Measurements from ENCODE around the gene CD22.

Gene CD22

DNA sequence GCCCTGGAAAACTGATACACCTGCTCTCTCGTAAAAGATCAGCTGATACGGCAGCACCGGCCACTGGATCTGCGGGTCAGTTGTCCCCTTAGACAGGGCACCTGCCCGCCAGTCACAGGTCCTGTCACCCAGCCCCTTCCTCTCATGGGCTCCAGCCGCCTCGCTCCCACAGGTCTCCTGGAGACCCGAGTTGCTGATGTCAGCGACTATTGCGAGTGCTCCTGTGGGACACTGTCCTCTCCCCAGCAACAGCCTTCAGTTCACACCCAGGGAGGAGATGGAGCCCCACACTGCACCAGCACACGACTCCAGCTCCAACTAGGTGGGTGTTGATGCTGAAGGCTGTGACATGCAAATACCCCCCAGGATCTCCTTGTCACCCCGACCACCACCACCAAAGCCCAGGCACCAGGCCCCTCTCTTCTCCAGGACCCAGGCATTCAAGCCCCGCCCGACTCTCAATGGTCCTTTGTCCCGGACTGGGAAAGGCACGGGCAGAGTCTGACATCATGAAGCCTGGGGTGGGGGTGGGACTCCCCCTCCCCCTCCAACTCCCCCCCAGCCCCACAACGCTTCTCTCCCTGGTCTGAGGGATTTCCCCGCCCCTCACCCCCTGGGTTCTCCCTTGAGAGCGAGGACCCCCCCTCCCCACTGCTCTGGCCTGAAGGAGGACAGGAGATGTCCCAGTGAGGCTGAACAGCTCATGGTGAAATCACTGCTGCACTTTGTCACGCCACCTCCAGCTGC lies 38.4 kb upstream of the CD22 start (continued):
- TF ChIP-seq, protein P1, sequence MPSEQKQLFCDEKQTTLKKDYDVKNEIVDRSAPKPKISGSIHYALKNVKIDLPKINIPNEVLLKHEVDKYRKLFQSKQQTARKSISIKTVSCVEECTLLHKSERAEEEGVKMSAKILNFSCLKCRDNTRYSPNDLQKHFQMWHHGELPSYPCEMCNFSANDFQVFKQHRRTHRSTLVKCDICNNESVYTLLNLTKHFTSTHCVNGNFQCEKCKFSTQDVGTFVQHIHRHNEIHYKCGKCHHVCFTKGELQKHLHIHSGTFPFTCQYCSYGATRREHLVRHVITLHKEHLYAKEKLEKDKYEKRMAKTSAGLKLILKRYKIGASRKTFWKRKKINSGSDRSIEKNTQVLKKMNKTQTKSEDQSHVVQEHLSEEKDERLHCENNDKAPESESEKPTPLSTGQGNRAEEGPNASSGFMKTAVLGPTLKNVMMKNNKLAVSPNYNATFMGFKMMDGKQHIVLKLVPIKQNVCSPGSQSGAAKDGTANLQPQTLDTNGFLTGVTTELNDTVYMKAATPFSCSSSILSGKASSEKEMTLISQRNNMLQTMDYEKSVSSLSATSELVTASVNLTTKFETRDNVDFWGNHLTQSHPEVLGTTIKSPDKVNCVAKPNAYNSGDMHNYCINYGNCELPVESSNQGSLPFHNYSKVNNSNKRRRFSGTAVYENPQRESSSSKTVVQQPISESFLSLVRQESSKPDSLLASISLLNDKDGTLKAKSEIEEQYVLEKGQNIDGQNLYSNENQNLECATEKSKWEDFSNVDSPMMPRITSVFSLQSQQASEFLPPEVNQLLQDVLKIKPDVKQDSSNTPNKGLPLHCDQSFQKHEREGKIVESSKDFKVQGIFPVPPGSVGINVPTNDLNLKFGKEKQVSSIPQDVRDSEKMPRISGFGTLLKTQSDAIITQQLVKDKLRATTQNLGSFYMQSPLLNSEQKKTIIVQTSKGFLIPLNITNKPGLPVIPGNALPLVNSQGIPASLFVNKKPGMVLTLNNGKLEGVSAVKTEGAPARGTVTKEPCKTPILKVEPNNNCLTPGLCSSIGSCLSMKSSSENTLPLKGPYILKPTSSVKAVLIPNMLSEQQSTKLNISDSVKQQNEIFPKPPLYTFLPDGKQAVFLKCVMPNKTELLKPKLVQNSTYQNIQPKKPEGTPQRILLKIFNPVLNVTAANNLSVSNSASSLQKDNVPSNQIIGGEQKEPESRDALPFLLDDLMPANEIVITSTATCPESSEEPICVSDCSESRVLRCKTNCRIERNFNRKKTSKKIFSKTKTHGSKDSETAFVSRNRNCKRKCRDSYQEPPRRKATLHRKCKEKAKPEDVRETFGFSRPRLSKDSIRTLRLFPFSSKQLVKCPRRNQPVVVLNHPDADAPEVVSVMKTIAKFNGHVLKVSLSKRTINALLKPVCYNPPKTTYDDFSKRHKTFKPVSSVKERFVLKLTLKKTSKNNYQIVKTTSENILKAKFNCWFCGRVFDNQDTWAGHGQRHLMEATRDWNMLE (tag by site-specific recombination; conservative IDR thresholded peaks at IDR 0.05; ENCODE audit: low read depth), result no peak
- TF ChIP-seq ZNF341 (tag by site-specific recombination; IDR thresholded peaks at IDR 0.05; ENCODE audit: low read depth), result peak; percentile 79; the same call in 1 of the 2 replicates
- peak; percentile 84 for TF ChIP-seq ZNF600 (tag by site-specific recombination; IDR thresholded peaks at IDR 0.05)
- no peak for TF ChIP-seq ZNF211 (tag by site-specific recombination; IDR thresholded peaks at IDR 0.05; ENCODE audit: low read depth)
- TF ChIP-seq, protein P2, sequence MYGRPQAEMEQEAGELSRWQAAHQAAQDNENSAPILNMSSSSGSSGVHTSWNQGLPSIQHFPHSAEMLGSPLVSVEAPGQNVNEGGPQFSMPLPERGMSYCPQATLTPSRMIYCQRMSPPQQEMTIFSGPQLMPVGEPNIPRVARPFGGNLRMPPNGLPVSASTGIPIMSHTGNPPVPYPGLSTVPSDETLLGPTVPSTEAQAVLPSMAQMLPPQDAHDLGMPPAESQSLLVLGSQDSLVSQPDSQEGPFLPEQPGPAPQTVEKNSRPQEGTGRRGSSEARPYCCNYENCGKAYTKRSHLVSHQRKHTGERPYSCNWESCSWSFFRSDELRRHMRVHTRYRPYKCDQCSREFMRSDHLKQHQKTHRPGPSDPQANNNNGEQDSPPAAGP (tag by site-specific recombination; IDR thresholded peaks at IDR 0.05), result no peak
- no peak for TF ChIP-seq ZNF530 (tag by site-specific recombination; IDR thresholded peaks at IDR 0.05; ENCODE audit: low read depth)
- TF ChIP-seq TRIM28 (IDR thresholded peaks at IDR 0.05; ENCODE audit: borderline replicate concordance, low read length), result no peak
- no peak for TF ChIP-seq TCF7L2 (IDR thresholded peaks at IDR 0.05; ENCODE audit: borderline replicate concordance, low read depth, low read length)
- TF ChIP-seq ZNF768 (tag by site-specific recombination; IDR thresholded peaks at IDR 0.05), result no peak
- TF ChIP-seq, protein P3, sequence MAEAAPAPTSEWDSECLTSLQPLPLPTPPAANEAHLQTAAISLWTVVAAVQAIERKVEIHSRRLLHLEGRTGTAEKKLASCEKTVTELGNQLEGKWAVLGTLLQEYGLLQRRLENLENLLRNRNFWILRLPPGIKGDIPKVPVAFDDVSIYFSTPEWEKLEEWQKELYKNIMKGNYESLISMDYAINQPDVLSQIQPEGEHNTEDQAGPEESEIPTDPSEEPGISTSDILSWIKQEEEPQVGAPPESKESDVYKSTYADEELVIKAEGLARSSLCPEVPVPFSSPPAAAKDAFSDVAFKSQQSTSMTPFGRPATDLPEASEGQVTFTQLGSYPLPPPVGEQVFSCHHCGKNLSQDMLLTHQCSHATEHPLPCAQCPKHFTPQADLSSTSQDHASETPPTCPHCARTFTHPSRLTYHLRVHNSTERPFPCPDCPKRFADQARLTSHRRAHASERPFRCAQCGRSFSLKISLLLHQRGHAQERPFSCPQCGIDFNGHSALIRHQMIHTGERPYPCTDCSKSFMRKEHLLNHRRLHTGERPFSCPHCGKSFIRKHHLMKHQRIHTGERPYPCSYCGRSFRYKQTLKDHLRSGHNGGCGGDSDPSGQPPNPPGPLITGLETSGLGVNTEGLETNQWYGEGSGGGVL (tag by site-specific recombination; IDR thresholded peaks at IDR 0.05), result peak; percentile 63
- no peak for TF ChIP-seq ZNF221 (tag by site-specific recombination; IDR thresholded peaks at IDR 0.05; ENCODE audit: borderline replicate concordance)

DNA sequence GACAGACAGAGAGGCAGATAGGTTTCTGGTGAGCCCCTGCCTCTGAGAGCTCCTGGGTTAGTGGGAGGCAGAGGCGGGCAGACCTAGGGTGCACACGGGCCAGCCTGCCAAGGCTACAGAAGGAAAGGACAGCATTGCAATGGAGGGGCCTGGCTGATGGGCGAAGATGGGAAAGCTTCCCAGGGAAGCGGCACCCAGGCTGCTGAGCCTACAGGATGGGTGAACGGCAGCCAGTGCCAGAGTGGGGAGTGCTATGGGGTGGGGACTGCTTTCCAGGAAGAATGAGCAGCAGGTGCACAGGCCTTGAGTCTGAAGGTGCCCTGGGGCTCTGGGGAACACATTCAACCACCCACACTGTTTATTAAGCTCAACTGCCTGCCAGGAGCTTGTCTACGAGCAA lies 37.7 kb upstream of the CD22 start:
- TF ChIP-seq ZNF133 (tag by site-specific recombination; IDR thresholded peaks at IDR 0.05), result no peak
- TF ChIP-seq ZNF114 (tag by site-specific recombination; IDR thresholded peaks at IDR 0.05), result no peak
- TF ChIP-seq ZBTB48 (tag by site-specific recombination; IDR thresholded peaks at IDR 0.05), result no peak
- TF ChIP-seq ZBTB7A (tag by site-specific recombination; IDR thresholded peaks at IDR 0.05; ENCODE audit: low read depth), result no peak
- TF ChIP-seq, protein P4, sequence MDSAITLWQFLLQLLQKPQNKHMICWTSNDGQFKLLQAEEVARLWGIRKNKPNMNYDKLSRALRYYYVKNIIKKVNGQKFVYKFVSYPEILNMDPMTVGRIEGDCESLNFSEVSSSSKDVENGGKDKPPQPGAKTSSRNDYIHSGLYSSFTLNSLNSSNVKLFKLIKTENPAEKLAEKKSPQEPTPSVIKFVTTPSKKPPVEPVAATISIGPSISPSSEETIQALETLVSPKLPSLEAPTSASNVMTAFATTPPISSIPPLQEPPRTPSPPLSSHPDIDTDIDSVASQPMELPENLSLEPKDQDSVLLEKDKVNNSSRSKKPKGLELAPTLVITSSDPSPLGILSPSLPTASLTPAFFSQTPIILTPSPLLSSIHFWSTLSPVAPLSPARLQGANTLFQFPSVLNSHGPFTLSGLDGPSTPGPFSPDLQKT (IDR thresholded peaks at IDR 0.05; ENCODE audit: borderline replicate concordance, low read depth, low read length), result no peak
- TF ChIP-seq ZNF138 (tag by site-specific recombination; IDR thresholded peaks at IDR 0.05; ENCODE audit: borderline replicate concordance), result no peak
- peak; percentile 74 for TF ChIP-seq EGR2 (tag by site-specific recombination; IDR thresholded peaks at IDR 0.05; ENCODE audit: low read depth)
- no peak for TF ChIP-seq KLF9 (tag by site-specific recombination; IDR thresholded peaks at IDR 0.05; ENCODE audit: low read depth)
- TF ChIP-seq ZNF658 (tag by site-specific recombination; IDR thresholded peaks at IDR 0.05), result no peak
- no peak for TF ChIP-seq ZNF404 (tag by site-specific recombination; IDR thresholded peaks at IDR 0.05)
- TF ChIP-seq, protein P5, sequence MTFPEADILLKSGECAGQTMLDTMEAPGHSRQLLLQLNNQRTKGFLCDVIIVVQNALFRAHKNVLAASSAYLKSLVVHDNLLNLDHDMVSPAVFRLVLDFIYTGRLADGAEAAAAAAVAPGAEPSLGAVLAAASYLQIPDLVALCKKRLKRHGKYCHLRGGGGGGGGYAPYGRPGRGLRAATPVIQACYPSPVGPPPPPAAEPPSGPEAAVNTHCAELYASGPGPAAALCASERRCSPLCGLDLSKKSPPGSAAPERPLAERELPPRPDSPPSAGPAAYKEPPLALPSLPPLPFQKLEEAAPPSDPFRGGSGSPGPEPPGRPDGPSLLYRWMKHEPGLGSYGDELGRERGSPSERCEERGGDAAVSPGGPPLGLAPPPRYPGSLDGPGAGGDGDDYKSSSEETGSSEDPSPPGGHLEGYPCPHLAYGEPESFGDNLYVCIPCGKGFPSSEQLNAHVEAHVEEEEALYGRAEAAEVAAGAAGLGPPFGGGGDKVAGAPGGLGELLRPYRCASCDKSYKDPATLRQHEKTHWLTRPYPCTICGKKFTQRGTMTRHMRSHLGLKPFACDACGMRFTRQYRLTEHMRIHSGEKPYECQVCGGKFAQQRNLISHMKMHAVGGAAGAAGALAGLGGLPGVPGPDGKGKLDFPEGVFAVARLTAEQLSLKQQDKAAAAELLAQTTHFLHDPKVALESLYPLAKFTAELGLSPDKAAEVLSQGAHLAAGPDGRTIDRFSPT (tag by site-specific recombination; IDR thresholded peaks at IDR 0.05), result no peak
- peak; percentile 83 for TF ChIP-seq ZFHX2 (tag by site-specific recombination; conservative IDR thresholded peaks at IDR 0.05)
- TF ChIP-seq ZBTB17 (tag by site-specific recombination; IDR thresholded peaks at IDR 0.05), result no peak
- H3K4me3 ChIP-seq (ENCODE audit: low read depth, low read length), result no peak overlapping the region
- H3K9me3 ChIP-seq (ENCODE audit: control insufficient read depth, insufficient read depth, low read depth, low read length), result no peaks in the 10 kb centered on the region
- ChIA-PET CTCF (interaction anchor here (1.1 kb wide), 1 partner anchor 16 kb away, joined by 4 read pairs; no protein-coding TSS in a partner anchor), POLR2A (interaction anchor here (0.6 to 1.3 kb wide), 3 partner anchors 10 to 96 kb away, joined by 3 to 10 read pairs (median 7); no protein-coding TSS in a partner anchor)
- H3K4me1 ChIP-seq (ENCODE audit: control insufficient read depth, insufficient read depth, low read length), result peaks cover 8% of the 10 kb centered on the region
- H3K27ac ChIP-seq (ENCODE audit: extremely low read depth, low read depth, low read length), result no peak overlapping the region
- no peaks in the 10 kb centered on the region for H3K36me3 ChIP-seq (ENCODE audit: control insufficient read depth in 2 of 2, insufficient read depth in 1 of 2, low read length in 2 of 2)
